PFSK-1 (cell line): ENCODE results near the gene BCAP29.

Experiments used
- FOXP2 ChIP-seq: optimal IDR thresholded peaks from 2 replicates; pipeline ENCODE3; 2011; ENCODE audit warnings: borderline replicate concordance, control low read depth, inconsistent platforms; ENCODE audit not compliant: insufficient read depth; ENCODE audit errors: extremely low read length, extremely low read depth
- POLR2AphosphoS5 ChIP-seq: IDR thresholded peaks from 2 replicates; pipeline ENCODE4 v1.6.1; 2012; ENCODE audit warnings: low read depth, mild to moderate bottlenecking, control low read depth, low read length, moderate library complexity
- REST ChIP-seq, 2 experiments: IDR thresholded peaks; 2 replicates each; pipeline versions ENCODE4 v1.6.1 to v1.8.0; 2011 to 2012; ENCODE audit warnings: low read depth in 2 of 2, low read length in 2 of 2, control low read depth in 1 of 2, inconsistent platforms in 1 of 2, mild to moderate bottlenecking in 1 of 2, moderate library complexity in 1 of 2; ENCODE audit not compliant: insufficient read depth in 1 of 2
- SIN3A ChIP-seq: IDR thresholded peaks from 2 replicates; pipeline ENCODE4 v1.6.1; 2012; ENCODE audit warnings: mild to moderate bottlenecking, low read length, moderate library complexity, borderline replicate concordance; ENCODE audit not compliant: insufficient read depth
- TAF1 ChIP-seq: IDR thresholded peaks from 2 replicates; pipeline ENCODE4 v1.6.1; 2012; ENCODE audit warnings: low read length, control low read depth, borderline replicate concordance; ENCODE audit not compliant: insufficient read depth

- TF ChIP-seq REST (IDR thresholded peaks at IDR 0.05; ENCODE audit: insufficient read depth in 1 of 2, low read depth in 2 of 2, low read length in 2 of 2) (no peak), POLR2AphosphoS5 (no peak), TAF1 (no peak), SIN3A (no peak), FOXP2 (no peak)
These were observed 50.3 kb downstream of the BCAP29 start for GRCh38 chr7:107630342-107630741.
